Measurements from ENCODE around the gene HAUS6. TPM values are rescaled to one million over a fixed set of nuclear protein-coding genes. Genes with fewer than 3 reads are reported as not detected.

The HAUS6 gene
- total and polyA plus RNA-seq, 2 of the 4 experiments (the other 2 are of a cell fraction) = 5.8 to 13.3 TPM

GRCh38 chr9:19119801-19120440 lies 17.2 kb upstream of the HAUS6 start:
- no peak overlapping the region for H2AFZ ChIP-seq (replicated peaks; ENCODE audit: low read length, poor library complexity)
- no peak overlapping the region for H3K4me3 ChIP-seq (ENCODE audit: insufficient read depth, low read depth, low read length)
- CTCF ChIA-PET = no interaction called here
- H3K9me3 ChIP-seq (ENCODE audit: control insufficient read depth, insufficient read depth, low read length) = no peaks in the 10 kb centered on the region
- H3K27me3 ChIP-seq (ENCODE audit: control insufficient read depth, insufficient read depth, low read length) = no peaks in the 10 kb centered on the region
- no peak overlapping the region for H3K9ac ChIP-seq (ENCODE audit: low read depth, low read length)
- H3K14ac ChIP-seq (replicated peaks; ENCODE audit: low read depth, low read length) = peak overlapping the region; percentile 39; the same call in 1 of the 2 replicates
- no peak overlapping the region for H2AK9ac ChIP-seq (replicated peaks; ENCODE audit: low read depth, low read length, poor library complexity)
- H3K27ac ChIP-seq (ENCODE audit: insufficient read depth, low read length) = no peak overlapping the region
- TF ChIP-seq FOS (IDR thresholded peaks at IDR 0.05; ENCODE audit: low read depth, low read length) = no peak
- TF ChIP-seq CEBPB (IDR thresholded peaks at IDR 0.05; ENCODE audit: low read depth, low read length) = no peak
- no peak for TF ChIP-seq BHLHE40 (IDR thresholded peaks at IDR 0.05; ENCODE audit: low read depth, low read length)
- TF ChIP-seq SMC3 (IDR thresholded peaks at IDR 0.05; ENCODE audit: low read depth, low read length) = no peak
- no peak for TF ChIP-seq MAZ (IDR thresholded peaks at IDR 0.05; ENCODE audit: borderline replicate concordance, low read depth, low read length)
- TF ChIP-seq RAD21 (IDR thresholded peaks at IDR 0.05; ENCODE audit: low read length) = no peak
- TF ChIP-seq, protein P1, sequence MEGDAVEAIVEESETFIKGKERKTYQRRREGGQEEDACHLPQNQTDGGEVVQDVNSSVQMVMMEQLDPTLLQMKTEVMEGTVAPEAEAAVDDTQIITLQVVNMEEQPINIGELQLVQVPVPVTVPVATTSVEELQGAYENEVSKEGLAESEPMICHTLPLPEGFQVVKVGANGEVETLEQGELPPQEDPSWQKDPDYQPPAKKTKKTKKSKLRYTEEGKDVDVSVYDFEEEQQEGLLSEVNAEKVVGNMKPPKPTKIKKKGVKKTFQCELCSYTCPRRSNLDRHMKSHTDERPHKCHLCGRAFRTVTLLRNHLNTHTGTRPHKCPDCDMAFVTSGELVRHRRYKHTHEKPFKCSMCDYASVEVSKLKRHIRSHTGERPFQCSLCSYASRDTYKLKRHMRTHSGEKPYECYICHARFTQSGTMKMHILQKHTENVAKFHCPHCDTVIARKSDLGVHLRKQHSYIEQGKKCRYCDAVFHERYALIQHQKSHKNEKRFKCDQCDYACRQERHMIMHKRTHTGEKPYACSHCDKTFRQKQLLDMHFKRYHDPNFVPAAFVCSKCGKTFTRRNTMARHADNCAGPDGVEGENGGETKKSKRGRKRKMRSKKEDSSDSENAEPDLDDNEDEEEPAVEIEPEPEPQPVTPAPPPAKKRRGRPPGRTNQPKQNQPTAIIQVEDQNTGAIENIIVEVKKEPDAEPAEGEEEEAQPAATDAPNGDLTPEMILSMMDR (conservative IDR thresholded peaks at IDR 0.05; ENCODE audit: low read depth, low read length) = no peak
- TF ChIP-seq USF2 (IDR thresholded peaks at IDR 0.05; ENCODE audit: low read depth, low read length) = no peak
- H3K9me1 ChIP-seq (ENCODE audit: insufficient read depth, low read length) = peaks cover 16% of the 10 kb centered on the region
- H3K4ac ChIP-seq (ENCODE audit: low read depth, low read length) = no peak overlapping the region
- intact Hi-C loops (cut with micrococcal nuclease) (loop anchor here (10.0 kb wide), 2 partner anchors 255 to 335 kb away; no protein-coding TSS in a partner anchor), in situ Hi-C loops (cut with MboI; ENCODE audit: low sequenced_read_pairs) (no loop called here), dilution Hi-C loops (cut with HindIII; ENCODE audit: low sequenced_read_pairs, unreplicated experiment) (no loop called here)
- H3K56ac ChIP-seq (ENCODE audit: extremely low read depth, insufficient read depth, low read length) = no peak overlapping the region; the same call in 1 of the 2 replicates
- no peak for ATAC-seq (ENCODE audit: low read depth)
- peaks cover 5% of the 10 kb centered on the region; the same call in 1 of the 2 replicates for H4K20me1 ChIP-seq (ENCODE audit: insufficient read depth, low read length)
- no peak overlapping the region for H2AK5ac ChIP-seq (ENCODE audit: low read depth, low read length)
- peaks cover 60% of the 10 kb centered on the region for H3K36me3 ChIP-seq (ENCODE audit: control insufficient read depth, insufficient read depth, low read length)
- no peak overlapping the region for H3K4me2 ChIP-seq (ENCODE audit: low read depth, low read length)
- no peak overlapping the region for H3K18ac ChIP-seq (ENCODE audit: low read depth, low read length)
- WGBS, 2 experiments (ENCODE audit: extremely low coverage in 2 of 2, insufficient read length in 1 of 2) = no CpG with 5 or more reads among the region's 7 CpGs
- 0 out of 2 replicates have a peak overlapping the region, but pooled peaks have one; percentile 55 for H3K23ac ChIP-seq (ENCODE audit: low read depth, low read length)
- H2BK15ac ChIP-seq (ENCODE audit: low read depth, low read length) = no peak overlapping the region
- no peak overlapping the region for H4K5ac ChIP-seq (ENCODE audit: low read depth, low read length)
- BruUV-seq (replicated peaks) = no TSS peak
- no peak overlapping the region for H4K8ac ChIP-seq (ENCODE audit: low read depth in 2 of 2, low read length in 2 of 2)
- H4K91ac ChIP-seq (ENCODE audit: insufficient read depth, low read depth, low read length) = no peak overlapping the region
- POLR2A ChIA-PET (ENCODE audit: unreplicated experiment) = no interaction called here
- DNase-seq = no peak
- H3K4me1 ChIP-seq (ENCODE audit: control insufficient read depth, insufficient read depth, low read length) = peaks cover 9% of the 10 kb centered on the region; the same call in 1 of the 2 replicates
- no peak overlapping the region for H2BK120ac ChIP-seq (ENCODE audit: low read depth, low read length)
- H3K79me1 ChIP-seq (ENCODE audit: low read depth in 1 of 2, low read length in 2 of 2) = peaks cover 26 to 74% of the 10 kb centered on the region in 2 experiments; a peak in 3 of 4 replicates
- H2BK20ac ChIP-seq (ENCODE audit: low read depth, low read length) = no peak overlapping the region
- H2BK5ac ChIP-seq (ENCODE audit: low read depth, low read length, poor library complexity, severe bottlenecking) = no peak overlapping the region

Data from IMR-90 (cell line).